IMR-90 (cell line): ENCODE data around the gene LRRC10.
A peak's percentile ranks its signal among the peaks of the same experiment; 100 is the strongest.

Experiments used
- BHLHE40 ChIP-seq: fragments of 150-350 bp; IDR thresholded peaks from 2 replicates; pipeline ENCODE4 v1.6.1; 2016; ENCODE audit warnings: mild to moderate bottlenecking, low read depth, low read length
- CTCF ChIP-seq: conservative IDR thresholded peaks from 2 replicates; pipeline ENCODE4 v1.5.1; 2012; ENCODE audit warnings: mild to moderate bottlenecking, low read depth, low read length, improper control_type of control experiment
- MAFK ChIP-seq: IDR thresholded peaks from 2 replicates; pipeline ENCODE4 v1.6.1; 2012; ENCODE audit warnings: low read depth, low read length, improper control_type of control experiment
- POLR2A ChIP-seq: IDR thresholded peaks from 2 replicates; pipeline ENCODE4 v1.6.1; 2012; ENCODE audit warnings: mild to moderate bottlenecking, low read depth, low read length
- RAD21 ChIP-seq: IDR thresholded peaks from 2 replicates; pipeline ENCODE4 v1.6.1; 2012; ENCODE audit warnings: low read length, improper control_type of control experiment
- USF2 ChIP-seq: fragments of 150-350 bp; IDR thresholded peaks from 2 replicates; pipeline ENCODE4 v1.6.1; 2017; ENCODE audit warnings: mild to moderate bottlenecking, antibody characterized with exemption, low read length, low read depth

- TF ChIP-seq CTCF (peak; percentile 45), RAD21 (peak; percentile 44), USF2 (no peak; the same call in 1 of the 2 replicates), POLR2A (peak; percentile 96), BHLHE40 (peak; percentile 26; the same call in 1 of the 2 replicates), MAFK (no peak)
Observed at GRCh38 chr12:69585189-69586062, 25.3 kb downstream of the LRRC10 start, which contains the start of gene CCT2.
